ENCODE results near the gene CCR5. TPM values are rescaled to one million over a fixed set of nuclear protein-coding genes. Genes with fewer than 3 reads are reported as not detected.
A peak's percentile ranks its signal among the peaks of the same experiment; 100 is the strongest.
"Not testable (repeated sequence)": the region's sequence is repeated elsewhere in the genome, so short reads cannot be mapped to it uniquely, and the experiment has no call there.

Gene CCR5
- total RNA-seq, 1 donor from 2014 or later = not detected

DNA sequence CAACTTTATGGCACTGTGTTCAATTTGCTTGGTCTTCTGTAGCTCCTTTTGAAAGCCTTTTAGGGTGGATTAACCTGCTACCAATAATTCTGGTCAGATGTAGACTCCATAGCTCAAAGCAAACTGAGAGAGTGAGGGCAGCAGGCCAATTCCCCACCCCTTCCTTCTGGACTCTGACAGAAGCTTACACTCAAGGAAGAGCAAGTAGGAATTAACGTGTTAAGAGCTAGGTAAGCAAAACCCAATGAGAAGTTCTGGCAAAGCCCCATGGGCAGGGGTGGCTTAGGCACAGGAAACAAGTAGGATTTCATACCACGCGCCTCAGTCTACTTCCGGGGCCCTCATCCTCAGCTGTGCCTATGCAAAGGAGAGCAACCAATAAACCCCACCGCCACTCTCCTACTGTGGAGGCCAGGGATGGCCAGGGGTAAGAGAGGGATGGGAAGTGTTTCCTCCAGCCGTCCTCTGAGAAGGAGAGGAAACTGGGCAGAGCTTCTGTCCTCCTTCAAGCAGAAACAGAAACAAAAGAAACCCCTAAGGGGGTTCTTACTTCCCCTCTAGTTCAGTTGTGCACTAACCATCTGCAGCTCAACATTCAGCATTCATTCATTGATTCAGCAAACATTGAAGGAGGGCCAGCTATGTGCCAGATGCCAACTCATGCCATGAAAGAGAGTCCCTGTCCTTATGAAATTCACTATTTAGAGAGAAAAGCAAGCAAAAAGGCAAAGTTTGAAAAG lies 12.6 kb downstream of the CCR5 start:
- no peak for DNase-seq (ENCODE audit: low read depth)

DNA sequence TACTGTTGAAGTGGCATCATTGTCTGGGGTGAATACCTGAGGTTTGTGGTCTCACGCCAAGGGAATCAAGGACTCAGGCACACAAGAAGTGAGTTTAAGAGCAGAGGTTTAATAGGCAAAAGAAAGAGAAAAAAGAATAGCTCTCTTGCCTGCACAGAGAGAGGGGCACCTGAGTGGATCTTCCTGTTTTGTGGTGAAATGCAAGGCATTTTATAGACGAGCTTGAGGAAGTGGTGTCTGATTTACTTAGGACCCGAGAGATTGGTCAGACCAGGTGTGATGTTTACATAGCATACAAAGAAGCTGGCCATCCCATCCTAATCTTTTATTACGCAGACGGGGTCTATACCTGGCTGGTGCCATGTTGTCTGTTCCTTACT lies 13.2 kb downstream of the CCR5 start:
- no peak for DNase-seq (ENCODE audit: low read depth)

DNA sequence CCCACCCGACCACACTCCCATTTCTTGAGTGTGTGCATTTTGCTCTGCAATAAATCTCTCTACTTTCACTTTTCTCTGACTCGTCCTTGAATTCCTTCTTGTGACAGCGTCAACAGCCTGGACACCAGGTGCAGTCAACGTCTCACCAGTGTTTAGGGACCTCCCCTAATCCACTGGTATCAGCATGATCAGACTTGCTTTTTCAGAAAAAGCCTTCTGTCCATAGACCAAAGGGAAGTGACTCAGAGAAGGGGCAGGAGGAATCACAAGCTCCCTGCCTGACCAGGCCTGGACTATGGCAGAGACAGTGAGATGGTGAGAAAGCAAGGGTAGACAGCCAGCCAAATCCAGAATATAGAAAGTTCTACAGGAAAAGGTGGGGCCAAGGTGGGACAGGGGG lies 15.5 kb downstream of the CCR5 start:
- peak; percentile 55 for DNase-seq (ENCODE audit: low read depth)

DNA sequence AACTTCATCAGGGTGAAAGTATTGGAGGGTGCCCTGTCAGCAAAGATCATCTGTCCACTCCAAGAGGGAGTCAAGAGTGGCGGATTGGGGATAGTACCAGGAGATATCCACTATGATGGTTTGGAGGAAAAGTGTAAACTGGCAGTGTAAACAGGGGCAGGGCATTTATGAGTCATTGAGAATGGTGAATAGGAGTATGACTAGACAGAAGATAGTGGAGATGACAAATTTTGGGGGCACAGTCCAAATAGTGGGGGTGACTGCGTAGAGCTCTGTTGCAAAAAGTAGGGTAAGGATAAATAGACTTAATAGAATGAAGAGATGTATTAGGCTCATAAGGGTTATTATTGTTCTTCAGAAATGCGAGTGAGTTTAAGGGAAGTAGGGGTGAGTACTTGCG lies 18.1 kb downstream of the CCR5 start:
- not testable (repeated sequence) for DNase-seq (ENCODE audit: low read depth)

DNA sequence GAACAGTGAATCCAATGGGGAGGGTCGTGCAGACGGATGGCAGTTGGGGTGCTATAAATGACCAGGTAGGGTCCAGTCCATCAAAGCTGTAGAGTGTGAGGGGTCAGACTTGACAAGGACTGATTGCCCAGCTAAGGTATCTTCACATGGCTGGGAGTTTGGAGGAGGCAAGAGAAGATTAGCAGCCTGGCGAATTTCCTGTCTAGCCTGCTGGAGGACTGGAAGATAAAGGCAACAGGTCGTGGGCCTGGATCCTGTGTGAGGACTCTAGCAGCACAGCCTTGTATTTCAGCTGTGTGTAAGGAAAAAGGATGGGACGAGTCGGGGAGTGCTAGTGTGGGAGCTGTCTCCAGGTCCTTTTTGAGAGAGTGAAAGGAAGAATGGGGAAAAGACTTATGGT lies 18.6 kb downstream of the CCR5 start:
- no peak for DNase-seq (ENCODE audit: low read depth)

DNA sequence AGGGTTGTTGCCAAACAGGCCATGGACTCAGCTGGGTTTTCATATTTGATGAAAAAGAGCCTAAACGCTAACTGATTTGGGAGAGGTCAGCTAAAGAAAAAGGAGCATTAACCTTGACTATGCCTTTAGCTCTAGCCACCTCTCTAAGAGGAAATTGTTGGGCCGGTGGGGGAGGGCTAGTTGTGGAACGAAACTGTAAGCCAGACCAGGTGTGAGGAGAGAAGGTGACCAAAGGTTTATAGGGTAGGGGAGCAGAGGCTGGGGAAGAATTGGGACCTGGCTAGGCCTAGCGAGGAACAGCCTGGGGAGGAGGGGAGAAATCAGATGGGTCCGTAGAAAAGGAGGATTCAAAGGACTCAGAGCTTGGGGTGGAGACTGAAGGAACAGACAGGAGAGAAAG lies 20.8 kb downstream of the CCR5 start:
- DNase-seq (ENCODE audit: low read depth) = not testable (repeated sequence)

DNA sequence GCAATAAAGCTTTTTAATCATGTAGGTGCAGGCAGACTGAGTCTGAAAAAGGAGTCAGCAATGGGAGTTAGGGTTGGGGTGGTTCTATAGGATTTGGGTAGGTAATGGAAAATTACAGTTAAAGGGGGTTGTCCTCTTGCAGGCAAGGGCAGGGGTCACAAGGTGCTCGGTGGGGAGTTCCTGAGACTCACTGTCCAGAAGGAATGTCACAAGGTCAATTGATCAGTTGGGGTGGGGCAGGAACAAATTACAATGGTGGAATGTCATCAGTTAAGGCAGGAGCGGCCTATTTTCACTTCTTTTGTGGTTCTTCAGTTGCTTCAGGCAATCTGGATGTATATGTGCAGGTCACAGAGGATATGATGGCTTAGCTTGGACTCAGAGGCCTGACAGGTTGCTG lies 22.3 kb downstream of the CCR5 start:
- DNase-seq (ENCODE audit: low read depth) = no peak

DNA sequence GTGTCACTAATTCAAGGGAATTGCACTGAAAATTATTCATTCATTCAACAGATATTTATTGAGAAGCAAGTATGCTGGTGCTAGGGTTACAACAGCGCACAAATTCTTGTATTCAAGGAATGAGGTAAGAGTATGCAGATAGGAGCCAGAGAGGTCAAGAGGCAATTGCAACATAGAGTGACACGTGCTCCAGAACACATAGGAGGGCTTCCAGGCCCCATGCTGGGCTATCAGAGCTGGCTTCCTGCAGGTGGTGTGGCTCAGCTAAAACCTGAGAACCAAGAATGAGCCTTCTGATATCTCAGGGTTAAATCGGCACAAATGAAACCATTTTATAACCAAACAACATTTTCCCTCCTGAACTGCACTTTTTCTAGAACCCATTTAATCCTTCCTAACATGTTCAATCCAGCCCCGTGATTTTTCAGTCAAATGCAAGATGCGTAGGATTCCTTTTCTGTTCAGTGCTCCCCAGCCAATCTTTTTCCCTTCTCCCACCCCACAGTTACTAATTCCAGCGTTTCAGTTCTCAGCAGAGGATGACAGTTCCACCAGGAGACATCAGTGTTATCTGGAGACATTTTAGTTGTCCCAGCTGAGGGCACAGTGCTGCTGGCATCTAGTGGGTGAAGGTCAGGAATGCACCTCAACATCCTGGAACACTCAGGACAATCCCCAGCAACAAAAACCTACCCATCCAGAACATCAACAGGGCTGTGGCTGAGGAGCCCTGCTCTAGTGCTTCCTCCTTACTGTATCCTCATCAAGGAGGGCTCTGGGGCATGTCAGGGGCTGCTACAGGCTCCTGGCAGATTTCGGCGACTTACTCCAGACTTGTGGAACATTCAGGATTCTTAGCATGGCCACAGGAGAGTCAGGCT lies 23.0 kb downstream of the CCR5 start:
- no peak for DNase-seq (ENCODE audit: low read depth)

DNA sequence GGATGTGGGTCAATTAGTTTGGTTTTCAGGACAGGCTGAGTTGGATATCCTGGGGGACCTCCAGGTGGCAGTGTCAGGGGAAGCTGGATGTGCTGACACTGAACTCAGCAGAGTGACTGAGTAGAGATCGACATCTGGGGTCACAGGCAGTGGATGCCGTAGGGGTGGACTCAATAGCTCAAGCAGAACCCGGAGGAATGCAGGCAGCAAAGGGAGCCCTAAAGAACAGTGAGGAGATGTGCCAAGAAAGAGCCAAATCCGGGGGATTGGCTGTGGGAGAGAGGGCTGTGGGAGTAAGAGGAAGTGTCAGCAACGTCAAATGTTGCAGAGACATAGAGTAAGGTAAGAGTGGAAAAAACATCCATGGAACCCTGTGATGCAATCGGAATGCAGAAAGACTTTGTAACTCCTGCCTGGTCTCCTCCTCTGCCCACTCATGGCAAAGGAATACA lies 24.5 kb downstream of the CCR5 start:
- no peak for DNase-seq (ENCODE audit: low read depth)

DNA sequence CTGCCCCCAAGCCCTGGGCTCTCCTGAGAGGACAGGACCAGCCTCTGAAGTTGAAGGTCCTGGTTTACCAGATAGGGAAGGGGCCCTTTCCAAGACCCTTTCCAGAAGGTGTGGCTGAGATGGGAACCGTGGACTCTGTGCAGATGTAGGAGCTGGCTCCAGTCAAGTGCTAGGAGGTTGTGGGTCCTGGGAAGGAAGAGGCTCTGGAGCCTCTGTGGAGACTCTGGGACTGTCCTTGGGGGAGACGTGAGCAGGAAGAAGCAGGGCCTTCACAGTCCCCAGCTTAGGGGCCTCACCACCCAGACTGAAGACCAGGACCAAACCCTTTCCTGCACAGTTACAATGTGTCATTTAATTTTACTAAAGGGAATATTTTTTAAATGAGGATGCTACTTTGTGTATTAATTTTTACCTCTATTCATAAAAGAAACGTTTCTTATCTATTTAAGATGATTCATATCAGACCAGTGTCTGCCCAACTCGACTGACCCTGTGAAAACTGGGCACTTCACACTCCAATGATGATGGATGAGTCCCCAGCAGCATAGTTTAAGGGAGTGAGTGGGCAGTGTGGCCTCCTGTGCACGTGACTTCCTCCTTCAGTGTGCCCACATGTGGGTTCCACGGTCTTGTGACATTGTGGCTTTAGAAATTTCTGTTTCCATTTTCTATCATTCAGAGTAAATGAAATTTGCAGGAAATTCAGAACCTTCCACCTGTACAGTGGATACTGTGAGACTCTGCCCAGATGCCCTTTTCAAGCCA lies 25.2 kb downstream of the CCR5 start:
- no peak for DNase-seq (ENCODE audit: low read depth)

DNA sequence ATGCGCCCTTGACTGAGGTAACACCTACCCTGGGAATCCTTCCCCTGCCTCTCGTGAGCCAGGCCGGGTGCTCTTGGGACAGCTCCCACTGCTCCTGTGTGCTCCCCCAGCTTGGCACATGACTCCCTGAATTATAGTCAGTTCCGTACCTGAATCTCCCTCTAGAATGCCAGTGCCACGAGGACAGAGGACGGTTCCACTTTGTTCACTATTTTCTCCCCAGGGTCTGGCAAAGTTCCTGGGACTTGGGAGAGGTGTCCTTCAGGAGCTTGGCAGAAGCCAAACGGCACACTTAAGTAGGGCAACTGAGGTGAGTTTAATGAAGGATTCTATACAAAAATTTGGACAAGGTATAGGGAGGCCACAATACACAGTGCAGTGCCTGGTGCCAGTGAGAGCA lies 26.4 kb downstream of the CCR5 start:
- no peak for DNase-seq (ENCODE audit: low read depth)

DNA sequence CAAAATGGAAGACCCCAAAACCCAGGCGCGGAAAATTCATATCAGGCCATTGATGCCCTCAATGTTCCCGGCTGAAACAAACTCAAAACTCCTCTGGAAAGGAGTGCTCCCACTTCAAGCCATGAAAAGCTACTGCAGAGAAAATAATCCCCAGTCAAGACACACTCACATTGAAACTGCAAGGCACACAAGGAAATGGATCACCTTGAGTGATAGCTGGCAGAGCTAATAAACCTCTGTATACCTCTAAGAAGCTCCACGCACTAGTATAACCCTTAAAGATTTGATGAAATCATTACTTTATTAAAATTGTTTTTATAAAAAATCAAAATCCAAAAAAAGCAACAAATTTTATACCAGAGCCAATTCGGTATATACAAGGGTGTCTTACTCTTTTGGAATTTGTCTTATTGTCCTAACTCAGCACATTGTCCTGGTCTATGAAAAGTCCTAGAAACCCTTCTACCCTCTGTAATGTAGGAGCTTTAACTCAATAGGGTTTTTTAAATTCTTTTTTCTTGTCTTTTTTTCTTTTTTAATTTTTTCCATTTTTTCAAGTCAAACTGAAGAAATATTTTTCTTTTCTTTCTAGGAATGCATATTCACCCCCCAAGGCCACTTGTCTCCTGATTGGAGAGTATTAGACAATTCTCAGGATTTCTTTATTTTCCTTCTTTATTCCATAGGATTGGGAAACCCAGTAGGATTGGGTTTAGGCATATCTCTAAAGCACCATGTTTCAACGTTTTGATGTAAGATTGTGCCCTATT lies 27.6 kb downstream of the CCR5 start:
- no peak for DNase-seq (ENCODE audit: low read depth)

DNA sequence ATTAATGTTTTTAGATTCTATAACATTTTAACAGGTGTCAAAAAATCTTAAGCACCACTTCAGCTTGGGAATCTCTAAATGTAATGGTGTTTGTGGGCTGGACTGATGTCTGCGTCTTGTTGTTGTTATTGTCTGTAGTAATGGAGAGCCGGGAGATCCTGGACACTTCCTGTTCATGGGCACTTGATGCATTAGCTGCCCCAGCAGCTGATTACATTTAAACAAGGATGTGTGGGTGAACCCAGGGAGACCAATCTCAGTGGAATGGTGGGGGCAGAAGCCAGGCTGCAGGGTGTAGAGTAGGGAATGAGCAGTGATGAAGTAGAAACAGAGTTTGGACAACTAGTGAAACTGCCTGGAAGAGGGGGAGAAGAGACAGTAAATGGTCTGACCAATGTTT lies 28.4 kb downstream of the CCR5 start:
- no peak for DNase-seq (ENCODE audit: low read depth)

DNA sequence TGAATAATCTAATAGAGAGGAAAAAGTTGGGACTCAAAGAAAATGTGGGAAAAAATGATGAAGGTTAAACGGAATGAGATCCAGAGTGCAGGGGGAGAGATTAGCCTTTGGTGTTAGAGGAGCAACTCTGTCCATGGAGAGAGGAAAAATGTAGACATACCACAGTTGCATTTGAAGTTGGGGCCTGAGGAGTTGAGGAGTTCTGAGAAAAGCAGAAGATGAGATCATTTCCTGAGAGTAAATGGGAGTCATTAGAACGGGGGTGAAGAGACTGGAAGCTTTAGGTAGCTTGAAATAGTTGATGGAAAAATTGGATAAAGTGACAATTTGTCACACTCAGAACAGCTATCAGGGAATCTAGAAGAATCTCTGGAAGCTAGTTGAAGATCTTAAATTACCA lies 28.8 kb downstream of the CCR5 start:
- no peak for DNase-seq (ENCODE audit: low read depth)

DNA sequence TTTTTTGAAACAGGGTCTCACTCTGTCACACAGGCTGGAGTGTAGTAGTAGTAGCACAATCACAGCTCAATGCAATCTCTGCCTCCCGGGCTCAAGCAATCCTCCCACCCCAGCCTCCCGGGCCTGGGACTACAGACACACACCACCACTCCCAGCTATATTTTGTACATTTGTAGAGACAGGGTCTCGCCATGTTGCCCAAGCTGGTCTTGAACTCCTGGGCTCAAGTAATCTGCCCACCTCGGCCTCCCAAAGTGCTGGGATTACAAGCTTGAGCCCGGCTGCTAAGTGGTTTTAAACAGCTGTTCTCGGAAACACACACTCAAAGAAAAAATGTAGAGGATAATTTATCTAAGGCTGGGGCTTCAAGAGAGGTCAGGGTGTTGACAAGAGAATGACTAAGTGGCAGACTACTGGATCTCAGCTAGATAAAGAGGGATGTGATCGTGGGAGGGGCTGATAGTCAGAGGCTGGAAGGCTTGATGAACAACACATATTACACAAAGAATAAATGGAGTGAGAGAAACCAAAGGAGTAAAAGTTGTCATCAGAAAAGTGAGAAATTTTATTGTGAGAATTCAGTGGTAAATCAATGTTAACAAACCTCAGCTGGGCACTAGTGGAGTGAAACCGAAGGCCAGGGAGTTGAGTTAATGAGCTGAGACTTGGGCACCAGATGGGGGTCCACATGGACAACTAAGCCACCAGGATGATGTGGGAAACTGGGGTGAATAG lies 29.4 kb downstream of the CCR5 start:
- peak; percentile 80 for DNase-seq (ENCODE audit: low read depth)

DNA sequence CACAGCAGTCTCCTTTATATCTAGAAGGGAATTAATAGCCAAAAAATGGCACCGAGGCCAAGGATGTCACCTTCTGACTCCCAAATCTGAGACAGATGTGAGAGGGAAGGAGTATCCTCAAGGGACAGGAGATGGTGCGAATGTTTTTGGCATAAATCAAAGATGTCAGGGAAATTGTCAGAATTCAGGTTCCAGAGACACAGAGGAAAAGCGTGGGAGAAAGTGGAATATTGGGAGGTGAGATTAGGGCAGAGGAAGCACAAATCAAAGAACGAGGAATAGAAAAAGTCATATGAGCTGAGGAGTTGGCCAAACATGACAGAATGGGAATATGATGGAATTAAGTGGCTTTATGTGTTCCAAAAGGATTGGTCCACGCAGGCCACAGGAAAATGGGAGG lies 30.1 kb downstream of the CCR5 start:
- no peak for DNase-seq (ENCODE audit: low read depth)

DNA sequence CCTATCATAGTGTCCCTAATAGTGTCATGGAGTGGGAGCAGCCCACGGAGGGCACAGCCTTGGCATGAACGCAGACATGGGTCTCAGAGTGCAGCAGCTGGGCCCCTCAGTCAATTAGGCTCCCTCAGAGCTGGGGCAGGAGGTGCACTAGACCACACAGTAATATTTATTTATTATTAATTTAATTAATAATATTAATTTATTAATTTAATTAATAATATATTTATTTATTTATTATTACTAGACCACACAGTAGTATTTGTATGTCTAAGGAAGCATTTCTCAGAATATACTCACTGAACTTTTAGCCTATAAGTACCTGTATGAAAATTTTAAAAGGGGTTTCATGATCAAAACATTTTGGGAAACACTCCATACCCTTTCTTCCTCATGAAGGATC lies 30.8 kb downstream of the CCR5 start:
- no peak for DNase-seq (ENCODE audit: low read depth)

DNA sequence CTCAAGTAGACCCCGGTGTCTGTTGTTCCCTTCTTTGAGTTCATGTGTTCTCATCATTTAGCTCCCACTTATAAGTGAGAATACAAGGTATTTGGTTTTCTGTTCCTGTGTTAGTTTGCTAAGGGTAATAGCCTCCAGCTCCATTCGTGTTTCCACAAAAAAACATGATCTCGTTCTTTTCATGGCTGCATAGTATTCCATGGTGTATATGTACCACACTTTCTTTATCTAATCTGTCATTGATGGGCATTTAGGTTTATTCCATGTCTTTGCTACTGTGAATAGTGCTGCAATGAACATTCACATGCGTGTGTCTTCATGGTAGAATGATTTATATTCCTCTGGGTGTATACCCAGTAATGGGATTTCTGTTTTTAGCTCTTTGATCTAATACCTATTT lies 32.2 kb downstream of the CCR5 start:
- not testable (repeated sequence) for DNase-seq (ENCODE audit: low read depth)

DNA sequence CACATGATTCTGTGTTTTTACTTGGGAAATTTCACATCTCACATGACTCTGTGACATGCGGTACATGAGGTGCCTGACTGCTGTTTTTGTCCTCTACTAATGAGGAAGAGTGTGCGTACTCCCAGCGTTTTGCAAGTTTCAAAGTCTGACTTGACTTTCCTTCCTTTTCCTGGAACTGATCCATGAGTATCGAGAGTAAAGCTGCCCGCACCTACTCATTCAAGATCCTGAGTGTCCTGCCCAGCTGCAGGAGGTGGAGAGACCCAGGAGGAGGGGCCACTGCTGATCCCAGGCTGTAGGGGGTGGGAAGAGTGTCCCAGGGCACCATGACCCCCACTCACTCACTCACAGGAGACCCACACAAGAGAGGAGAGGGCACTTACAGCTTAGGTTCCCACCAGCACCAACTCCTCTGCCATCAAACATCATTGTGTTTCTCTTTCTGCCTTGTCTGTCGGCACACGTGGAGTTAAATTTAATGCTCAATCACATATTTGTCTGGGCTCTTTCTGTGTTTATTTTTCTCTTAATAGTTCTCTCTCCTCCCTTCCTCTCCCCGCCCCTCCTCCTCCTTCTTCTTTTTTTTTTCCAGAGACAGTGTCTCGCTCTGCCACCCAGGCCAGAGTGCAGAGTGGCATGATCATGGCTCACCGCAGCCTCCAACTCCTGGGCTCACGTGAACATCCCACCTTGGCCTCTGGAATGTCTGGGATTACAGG lies 34.7 kb downstream of the CCR5 start:
- DNase-seq (ENCODE audit: low read depth) = no peak

DNA sequence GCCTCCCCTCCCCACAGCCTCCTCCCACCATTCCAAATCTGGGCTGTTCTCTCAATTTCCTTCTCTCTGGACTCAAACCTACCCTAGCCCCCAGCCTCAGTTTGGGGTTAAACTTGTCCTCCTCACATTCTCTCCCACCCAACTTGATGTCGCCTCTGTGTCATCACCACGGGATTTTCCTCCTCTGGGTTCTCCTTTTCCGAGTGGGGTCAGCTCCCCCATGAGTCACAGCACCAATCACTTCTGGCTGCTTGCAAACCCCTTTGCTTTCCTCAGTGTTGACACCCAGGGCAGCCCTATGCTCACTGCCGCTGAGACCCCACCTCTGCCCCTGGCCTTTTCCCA lies 35.7 kb downstream of the CCR5 start:
- no peak for DNase-seq (ENCODE audit: low read depth)

Measured in myocyte (in vitro differentiated cells).